Retina (tissue), 1 donor: ENCODE results near the gene SLC11A1.

Experiments used
- DNase-seq: peaks from one replicate; pipeline ENCODE4 v3.0.0-alpha.2; 2016

SLC11A1 gene

GRCh38 chr2:218406209-218406948 is 24.3 kb downstream of the SLC11A1 start:
- DNase-seq, result peak; percentile 93

GRCh38 chr2:218406949-218407618 is 25.0 kb downstream of the SLC11A1 start:
- DNase-seq, result no peak

GRCh38 chr2:218407717-218408116 is 25.6 kb downstream of the SLC11A1 start:
- no peak for DNase-seq

GRCh38 chr2:218418321-218418716 is 36.2 kb downstream of the SLC11A1 start:
- no peak for DNase-seq

GRCh38 chr2:218418717-218419458 is 36.8 kb downstream of the SLC11A1 start, which contains the start of gene VIL1:
VIL1 (plus strand) TSS chr2:218419123; CDS start chr2:218423779, 4,656 bp downstream.
- no peak for DNase-seq

GRCh38 chr2:218419630-218420216 is 37.6 kb downstream of the SLC11A1 start:
- DNase-seq, result no peak

- no peak for DNase-seq
Observed at GRCh38 chr2:218421027-218421426, 39.0 kb downstream of the SLC11A1 start.

GRCh38 chr2:218422403-218423086 is 40.5 kb downstream of the SLC11A1 start:
- DNase-seq, result no peak

GRCh38 chr2:218423584-218423983 is 41.5 kb downstream of the SLC11A1 start:
- no peak for DNase-seq

- no peak for DNase-seq
Observed at GRCh38 chr2:218425531-218425930, 43.5 kb downstream of the SLC11A1 start.

GRCh38 chr2:218427741-218428140 is 45.7 kb downstream of the SLC11A1 start:
- no peak for DNase-seq

- DNase-seq, result no peak
Observed at GRCh38 chr2:218428846-218429558, 46.9 kb downstream of the SLC11A1 start.

- no peak for DNase-seq
Observed at GRCh38 chr2:218429911-218430692, 48.0 kb downstream of the SLC11A1 start.

- DNase-seq, result no peak
Observed at GRCh38 chr2:218430721-218431120, 48.6 kb downstream of the SLC11A1 start.

GRCh38 chr2:218431878-218432277 is 49.8 kb downstream of the SLC11A1 start:
- DNase-seq, result no peak

- DNase-seq, result no peak
Observed at GRCh38 chr2:218432676-218433365, 50.7 kb downstream of the SLC11A1 start.

- DNase-seq, result no peak
Observed at GRCh38 chr2:218434456-218434855, 52.4 kb downstream of the SLC11A1 start.

- DNase-seq, result no peak
Observed at GRCh38 chr2:218435003-218435982, 53.2 kb downstream of the SLC11A1 start.

- no peak for DNase-seq
Observed at GRCh38 chr2:218436992-218437391, 54.9 kb downstream of the SLC11A1 start.
